OCI-LY1 (cell line): ENCODE data around the gene REPS2.

Experiments used
- EZH2 ChIP-seq: fragments of 200-600 bp; sonication (generic), shearing (Covaris generic); IDR thresholded peaks from 2 replicates; pipeline ENCODE4 v1.8.0; 2017; ENCODE audit warnings: borderline replicate concordance, mixed run types, mild to moderate bottlenecking, antibody characterized with exemption, low read length, moderate library complexity, mixed read lengths
- TF ChIP-seq, protein P1 (sequence below): fragments of 200-600 bp; sonication (generic), shearing (Covaris generic); IDR thresholded peaks from 2 replicates; pipeline ENCODE4 v1.5.1; 2017; ENCODE audit warnings: mild to moderate bottlenecking, antibody characterized with exemption, low read length, moderate library complexity, mixed read lengths

DNA sequence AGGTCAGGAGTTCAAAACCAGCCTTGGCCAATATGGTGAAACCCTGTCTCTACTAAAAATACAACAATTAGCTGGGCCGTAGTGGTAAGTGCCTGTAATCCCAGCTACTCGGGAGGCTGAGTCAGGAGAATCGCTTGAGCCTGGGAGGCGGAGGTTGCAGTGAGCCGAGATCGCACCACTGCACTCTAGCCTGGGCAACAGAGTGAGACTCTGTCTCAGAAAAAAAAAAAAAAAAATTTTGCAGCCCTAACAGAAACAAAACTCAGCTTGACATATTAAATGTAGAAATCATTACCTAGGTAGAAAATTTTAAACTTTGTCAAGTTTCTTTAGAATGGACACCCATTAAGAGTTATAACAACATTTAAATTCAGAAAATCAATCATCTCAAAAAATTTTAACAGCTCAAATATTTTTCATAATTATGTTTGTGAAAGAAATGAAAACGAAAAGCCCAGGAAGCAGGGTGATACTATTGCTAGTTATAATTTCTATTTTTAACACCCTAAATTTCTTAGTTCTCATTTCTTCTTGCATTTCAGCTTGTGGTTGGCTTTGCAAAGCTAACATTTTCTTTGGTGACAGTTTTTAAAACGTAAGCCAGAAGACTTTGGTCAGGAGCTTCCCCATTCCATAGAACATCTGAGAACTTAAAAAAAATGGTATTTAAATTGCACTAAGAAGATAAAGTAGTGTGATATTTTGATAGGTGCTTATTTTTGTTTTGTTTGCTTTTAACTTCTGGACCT is 43.0 kb upstream of the REPS2 start:
- TF ChIP-seq, protein P1, sequence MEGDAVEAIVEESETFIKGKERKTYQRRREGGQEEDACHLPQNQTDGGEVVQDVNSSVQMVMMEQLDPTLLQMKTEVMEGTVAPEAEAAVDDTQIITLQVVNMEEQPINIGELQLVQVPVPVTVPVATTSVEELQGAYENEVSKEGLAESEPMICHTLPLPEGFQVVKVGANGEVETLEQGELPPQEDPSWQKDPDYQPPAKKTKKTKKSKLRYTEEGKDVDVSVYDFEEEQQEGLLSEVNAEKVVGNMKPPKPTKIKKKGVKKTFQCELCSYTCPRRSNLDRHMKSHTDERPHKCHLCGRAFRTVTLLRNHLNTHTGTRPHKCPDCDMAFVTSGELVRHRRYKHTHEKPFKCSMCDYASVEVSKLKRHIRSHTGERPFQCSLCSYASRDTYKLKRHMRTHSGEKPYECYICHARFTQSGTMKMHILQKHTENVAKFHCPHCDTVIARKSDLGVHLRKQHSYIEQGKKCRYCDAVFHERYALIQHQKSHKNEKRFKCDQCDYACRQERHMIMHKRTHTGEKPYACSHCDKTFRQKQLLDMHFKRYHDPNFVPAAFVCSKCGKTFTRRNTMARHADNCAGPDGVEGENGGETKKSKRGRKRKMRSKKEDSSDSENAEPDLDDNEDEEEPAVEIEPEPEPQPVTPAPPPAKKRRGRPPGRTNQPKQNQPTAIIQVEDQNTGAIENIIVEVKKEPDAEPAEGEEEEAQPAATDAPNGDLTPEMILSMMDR, result no peak
- TF ChIP-seq EZH2, result no peak
